Loucy (cell line): ENCODE data around the gene RIMBP2.

Source experiments
- H2AFZ ChIP-seq: fragments of 200-600 bp; sonication (generic); 2 replicates; pipeline ENCODE4 v1.6.0; 2016; ENCODE audit warnings: antibody characterized with exemption, mild to moderate bottlenecking, low read length, moderate library complexity
- H3F3A ChIP-seq: fragments of 200-600 bp; 2 replicates; pipeline ENCODE4 v1.6.0; 2016; ENCODE audit warnings: antibody characterized with exemption, low read depth, mild to moderate bottlenecking
- H3K27me3 ChIP-seq: fragments of 200-600 bp; sonication (generic); 2 replicates; pipeline ENCODE4 v1.6.1; 2014; ENCODE audit warnings: low read length, mild to moderate bottlenecking; ENCODE audit not compliant: insufficient read depth, poor library complexity, severe bottlenecking
- H3K36me3 ChIP-seq: fragments of 200-600 bp; sonication (generic); 2 replicates; pipeline ENCODE4 v1.6.1; 2016; ENCODE audit warnings: low read length; ENCODE audit not compliant: insufficient read depth
- H3K4me1 ChIP-seq: fragments of 200-600 bp; sonication (generic); 2 replicates; pipeline ENCODE4 v1.5.1; 2014; ENCODE audit warnings: low read length, mild to moderate bottlenecking; ENCODE audit not compliant: insufficient read depth, poor library complexity, severe bottlenecking
- H3K4me2 ChIP-seq: fragments of 200-600 bp; sonication (generic); 2 replicates; pipeline ENCODE4 v1.6.0; 2014; ENCODE audit warnings: antibody characterized with exemption, low read length, low read depth, mild to moderate bottlenecking; ENCODE audit not compliant: poor library complexity, severe bottlenecking
- H3K4me3 ChIP-seq: fragments of 200-600 bp; sonication (generic); 2 replicates; pipeline ENCODE4 v1.5.1; 2014; ENCODE audit warnings: low read length, mild to moderate bottlenecking, mixed read lengths; ENCODE audit not compliant: poor library complexity, severe bottlenecking
- H3K79me2 ChIP-seq: fragments of 200-600 bp; sonication (generic); 2 replicates; pipeline ENCODE4 v1.6.1; 2014; ENCODE audit warnings: low read length; ENCODE audit not compliant: insufficient read depth
- H3K9ac ChIP-seq: fragments of 200-600 bp; sonication (generic); 2 replicates; pipeline ENCODE4 v1.6.0; 2014; ENCODE audit warnings: mild to moderate bottlenecking, low read depth, low read length, moderate library complexity; ENCODE audit not compliant: poor library complexity, severe bottlenecking
- H3K9me2 ChIP-seq: fragments of 200-600 bp; sonication (generic); replicated peaks from 2 replicates; pipeline ENCODE4 v1.6.1; 2016; ENCODE audit warnings: low read depth, low read length, mixed read lengths
- H3K9me3 ChIP-seq: fragments of 200-600 bp; sonication (generic); 2 replicates; pipeline ENCODE4 v1.6.1; 2014; ENCODE audit warnings: mild to moderate bottlenecking, antibody characterized with exemption, low read length, low read depth; ENCODE audit not compliant: insufficient read depth
- H4K20me1 ChIP-seq: fragments of 200-600 bp; sonication (generic); 2 replicates; pipeline ENCODE4 v1.6.0; 2014; ENCODE audit warnings: antibody characterized with exemption, low read length, mild to moderate bottlenecking; ENCODE audit not compliant: insufficient read depth, poor library complexity, severe bottlenecking
- CTCF ChIP-seq: fragments of 200-600 bp; sonication (generic); conservative IDR thresholded peaks from 2 replicates; pipeline ENCODE4 v1.5.1; 2014; ENCODE audit warnings: mild to moderate bottlenecking, antibody characterized with exemption, low read length
- EZH2phosphoT487 ChIP-seq: fragments of 200-600 bp; IDR thresholded peaks from 2 replicates; pipeline ENCODE4 v1.6.1; 2018; ENCODE audit warnings: antibody characterized with exemption, mild to moderate bottlenecking, moderate library complexity, borderline replicate concordance

Gene RIMBP2

GRCh38 chr12:130572553-130572952, 143.5 kb downstream of the RIMBP2 start:
- Histone ChIP-seq H3K79me2 (no peaks in the 10 kb centered on the region), H3K27me3 (no peaks in the 10 kb centered on the region), H3K9me3 (peaks cover 3% of the 10 kb centered on the region; the same call in 1 of the 2 replicates), H3K4me1 (no peaks in the 10 kb centered on the region), H3K9ac (no peak overlapping the region), H4K20me1 (no peaks in the 10 kb centered on the region), H3K4me2 (no peak overlapping the region), H3K36me3 (no peaks in the 10 kb centered on the region), H2AFZ (no peak overlapping the region), H3K9me2 (no peaks in the 10 kb centered on the region), H3F3A (no peaks in the 10 kb centered on the region), H3K4me3 (no peak overlapping the region)
- no peak for TF ChIP-seq CTCF
- no peak for TF ChIP-seq EZH2phosphoT487

GRCh38 chr12:130571734-130572133, 144.4 kb downstream of the RIMBP2 start:
- H3K79me2 ChIP-seq = no peaks in the 10 kb centered on the region
- no peaks in the 10 kb centered on the region for H3K36me3 ChIP-seq
- H3F3A ChIP-seq = no peaks in the 10 kb centered on the region
- no peak overlapping the region for H3K9ac ChIP-seq
- H3K9me2 ChIP-seq = no peaks in the 10 kb centered on the region
- TF ChIP-seq CTCF = no peak
- no peak for TF ChIP-seq EZH2phosphoT487
- H4K20me1 ChIP-seq = no peaks in the 10 kb centered on the region
- no peak overlapping the region for H3K4me2 ChIP-seq
- no peaks in the 10 kb centered on the region for H3K27me3 ChIP-seq
- H3K9me3 ChIP-seq = peaks cover 3% of the 10 kb centered on the region; the same call in 1 of the 2 replicates
- H2AFZ ChIP-seq = no peak overlapping the region
- no peaks in the 10 kb centered on the region for H3K4me1 ChIP-seq
- no peak overlapping the region for H3K4me3 ChIP-seq

- no peaks in the 10 kb centered on the region for H3K4me1 ChIP-seq
- H3K4me2 ChIP-seq = no peak overlapping the region
- no peaks in the 10 kb centered on the region for H3F3A ChIP-seq
- no peak overlapping the region for H3K4me3 ChIP-seq
- H2AFZ ChIP-seq = no peak overlapping the region
- H4K20me1 ChIP-seq = no peaks in the 10 kb centered on the region
- no peak overlapping the region for H3K9ac ChIP-seq
- peaks cover 3% of the 10 kb centered on the region; the same call in 1 of the 2 replicates for H3K9me3 ChIP-seq
- no peaks in the 10 kb centered on the region for H3K9me2 ChIP-seq
- TF ChIP-seq EZH2phosphoT487 = no peak
- TF ChIP-seq CTCF = no peak
- H3K36me3 ChIP-seq = no peaks in the 10 kb centered on the region
- H3K79me2 ChIP-seq = no peaks in the 10 kb centered on the region
- no peaks in the 10 kb centered on the region for H3K27me3 ChIP-seq
Observed at GRCh38 chr12:130571089-130571488, 145.0 kb downstream of the RIMBP2 start.
